NCI-H526 (cell line): ENCODE results near the gene CSTPP1.
"Not testable (repeated sequence)": the region's sequence is repeated elsewhere in the genome, so short reads cannot be mapped to it uniquely, and the experiment has no call there.

Experiments used
- DNase-seq, 2 experiments: peaks; one replicate each; lab custom pipeline; 2025; lab: John Stamatoyannopoulos, UW

Gene CSTPP1

GRCh38 chr11:47050284-47050683, 113.7 kb downstream of the CSTPP1 start:
- no peak for DNase-seq

GRCh38 chr11:47051217-47051616, 114.7 kb downstream of the CSTPP1 start:
- no peak for DNase-seq

GRCh38 chr11:47052165-47052564, 115.6 kb downstream of the CSTPP1 start:
- DNase-seq, result no peak

GRCh38 chr11:47052576-47052975, 116.0 kb downstream of the CSTPP1 start:
- DNase-seq, result no peak

- no peak for DNase-seq
These were observed 119.0 kb downstream of the CSTPP1 start for GRCh38 chr11:47055534-47055933.

GRCh38 chr11:47056261-47056915, 119.8 kb downstream of the CSTPP1 start:
- DNase-seq, result no peak

- DNase-seq, result no peak
These were observed 120.8 kb downstream of the CSTPP1 start for GRCh38 chr11:47057365-47057764.

GRCh38 chr11:47060807-47061206, 124.2 kb downstream of the CSTPP1 start:
- no peak for DNase-seq

GRCh38 chr11:47061429-47062178, 125.0 kb downstream of the CSTPP1 start:
- DNase-seq, result no peak

GRCh38 chr11:47062736-47063135, 126.2 kb downstream of the CSTPP1 start:
- DNase-seq, result no peak

GRCh38 chr11:47067401-47067800, 130.8 kb downstream of the CSTPP1 start:
- no peak for DNase-seq

- DNase-seq, result no peak
These were observed 134.2 kb downstream of the CSTPP1 start for GRCh38 chr11:47070769-47071168.

GRCh38 chr11:47071341-47071740, 134.8 kb downstream of the CSTPP1 start:
- DNase-seq, result no peak

GRCh38 chr11:47071791-47072261, 135.3 kb downstream of the CSTPP1 start:
- no peak for DNase-seq

GRCh38 chr11:47078751-47079521, 142.4 kb downstream of the CSTPP1 start:
- DNase-seq, result no peak

- DNase-seq, result not testable (repeated sequence)
These were observed 144.2 kb downstream of the CSTPP1 start for GRCh38 chr11:47080775-47081174.

- peak; percentile 21 to 27 for DNase-seq
These were observed 147.4 kb downstream of the CSTPP1 start for GRCh38 chr11:47083913-47084312.

- DNase-seq, result no peak
These were observed 151.2 kb downstream of the CSTPP1 start for GRCh38 chr11:47087801-47088200.

GRCh38 chr11:47093541-47093940, 157.0 kb downstream of the CSTPP1 start:
- DNase-seq, result no peak

GRCh38 chr11:47096871-47097270, 160.3 kb downstream of the CSTPP1 start:
- not testable (repeated sequence) for DNase-seq

GRCh38 chr11:47098223-47098622, 161.7 kb downstream of the CSTPP1 start:
- not testable (repeated sequence) for DNase-seq

GRCh38 chr11:47099214-47099917, 162.8 kb downstream of the CSTPP1 start:
- no peak for DNase-seq
